Neuronal stem cell (in vitro differentiated cells): Measurements from ENCODE around the gene RPL34.

Experiments
- DNase-seq: peaks from one replicate; pipeline ENCODE4 v3.0.0-alpha.2; 2013; ENCODE audit warnings: low spot score
- H2AFZ ChIP-seq: one replicate; pipeline ENCODE4 v1.6.1; 2013; ENCODE audit warnings: mild to moderate bottlenecking, low read length, inconsistent platforms
- H2AK5ac ChIP-seq: 2 replicates; pipeline ENCODE4 v1.6.1; 2013; ENCODE audit warnings: low read depth, mild to moderate bottlenecking, inconsistent platforms, low read length, moderate library complexity, mixed read lengths
- H2BK120ac ChIP-seq: 2 replicates; pipeline ENCODE4 v1.6.1; 2013; ENCODE audit warnings: low read depth, mild to moderate bottlenecking, inconsistent platforms, low read length, moderate library complexity, mixed read lengths
- H2BK12ac ChIP-seq: one replicate; pipeline ENCODE4 v1.6.1; 2013; ENCODE audit warnings: low read length, inconsistent platforms
- H2BK15ac ChIP-seq: 2 replicates; pipeline ENCODE4 v1.6.1; 2013; ENCODE audit warnings: mild to moderate bottlenecking, low read length, inconsistent platforms, mixed read lengths
- H2BK5ac ChIP-seq: one replicate; pipeline ENCODE4 v1.6.1; 2013; ENCODE audit warnings: inconsistent platforms, mild to moderate bottlenecking, low read length, moderate library complexity
- H3K14ac ChIP-seq: one replicate; pipeline ENCODE4 v1.6.1; 2013; ENCODE audit warnings: low read length, inconsistent platforms
- H3K18ac ChIP-seq: 2 replicates; pipeline ENCODE4 v1.6.1; 2013; ENCODE audit warnings: low read length, inconsistent platforms
- H3K23ac ChIP-seq: 2 replicates; pipeline ENCODE4 v1.6.1; 2013; ENCODE audit warnings: low read depth, mild to moderate bottlenecking, mixed read lengths, low read length, inconsistent platforms; ENCODE audit not compliant: poor library complexity
- H3K27ac ChIP-seq: replicated peaks from 3 replicates; pipeline ENCODE4 v1.5.1; 2013; ENCODE audit warnings: low read length, inconsistent platforms
- H3K27me3 ChIP-seq, 3 experiments: 2 replicates each; pipeline ENCODE4 v1.6.1; 2013; ENCODE audit warnings: low read length in 3 of 3, mild to moderate bottlenecking in 2 of 3, inconsistent platforms in 1 of 3, low read depth in 1 of 3, mixed read lengths in 1 of 3, moderate library complexity in 1 of 3; ENCODE audit not compliant: control insufficient read depth in 3 of 3, insufficient read depth in 3 of 3
- H3K36me3 ChIP-seq, 2 donors: replicated peaks in 1 of 2; 2 replicates each; pipeline ENCODE4 v1.6.1; 2013; ENCODE audit warnings: low read length in 2 of 2; ENCODE audit not compliant: control insufficient read depth in 2 of 2, insufficient read depth in 2 of 2
- H3K4ac ChIP-seq: 2 replicates; pipeline ENCODE4 v1.6.1; 2013; ENCODE audit warnings: inconsistent platforms, mild to moderate bottlenecking, low read length, moderate library complexity
- H3K4me1 ChIP-seq, 2 donors: 1 replicate in 1 of 2; 2 replicates in 1 of 2; pipeline ENCODE4 v1.6.1; 2013; ENCODE audit warnings: low read length in 2 of 2, low read depth in 1 of 2; ENCODE audit not compliant: control insufficient read depth in 2 of 2, insufficient read depth in 1 of 2
- H3K4me2 ChIP-seq: one replicate; pipeline ENCODE4 v1.6.1; 2013; ENCODE audit warnings: mild to moderate bottlenecking, low read length, inconsistent platforms; ENCODE audit not compliant: insufficient read depth, poor library complexity, severe bottlenecking
- H3K4me3 ChIP-seq, 2 donors: 2 replicates each; pipeline ENCODE4 v1.5.1; 2013; ENCODE audit warnings: low read length in 2 of 2, mild to moderate bottlenecking in 2 of 2, inconsistent platforms in 1 of 2, moderate library complexity in 1 of 2
- H3K79me1 ChIP-seq: one replicate; pipeline ENCODE4 v1.6.1; 2013; ENCODE audit warnings: low read depth, mild to moderate bottlenecking, inconsistent platforms, low read length, moderate library complexity
- H3K9ac ChIP-seq: one replicate; pipeline ENCODE4 v1.6.1; 2013; ENCODE audit warnings: mild to moderate bottlenecking, low read depth, low read length, inconsistent platforms; ENCODE audit not compliant: poor library complexity
- H3K9me3 ChIP-seq, 2 donors: replicated peaks in 1 of 2; 2 replicates each; pipeline versions ENCODE3 to v1.6.1; 2013; ENCODE audit warnings: low read length in 2 of 2, mild to moderate bottlenecking in 2 of 2, inconsistent platforms in 1 of 2, low read depth in 1 of 2, mixed read lengths in 1 of 2, moderate library complexity in 1 of 2; ENCODE audit not compliant: control insufficient read depth in 2 of 2, insufficient read depth in 1 of 2
- H4K8ac ChIP-seq: one replicate; pipeline ENCODE4 v1.6.1; 2013; ENCODE audit warnings: low read depth, mild to moderate bottlenecking, inconsistent platforms, low read length, moderate library complexity
- H4K91ac ChIP-seq: one replicate; pipeline ENCODE4 v1.6.1; 2013; ENCODE audit warnings: low read length, low read depth, mild to moderate bottlenecking, inconsistent platforms; ENCODE audit not compliant: poor library complexity
- WGBS, 2 donors: extraction: QIAGEN DNeasy Blood & Tissue Kit; methylation state at CpG; one replicate each; pipeline ENCODE4 v1.1.7; 2013; ENCODE audit warnings: missing lambda C conversion rate in 2 of 2, mixed read lengths in 1 of 2; ENCODE audit not compliant: insufficient read length in 2 of 2, insufficient replicate concordance in 1 of 2; ENCODE audit errors: extremely low coverage in 2 of 2; 5-methylcytosine and 5-hydroxymethylcytosine counted together

Gene RPL34

GRCh38 chr4:108586778-108587177 lies 33.6 kb upstream of the RPL34 start:
- Histone ChIP-seq H3K14ac (no peak overlapping the region), H3K4me3 (no peak overlapping the region), H3K18ac (no peak overlapping the region)

GRCh38 chr4:108588878-108589277 lies 31.5 kb upstream of the RPL34 start:
- no peak overlapping the region for H3K18ac ChIP-seq

More at GRCh38 chr4:108586778-108587177, 33.6 kb upstream of the RPL34 start:
- no peak overlapping the region for H3K27ac ChIP-seq
- DNase-seq, result no peak
- no peak overlapping the region for H4K8ac ChIP-seq
- H3K4me2 ChIP-seq, result no peak overlapping the region
- peaks cover 0 to 3% of the 10 kb centered on the region in 2 donors for H3K4me1 ChIP-seq
- H2AK5ac ChIP-seq, result no peak overlapping the region
- H2BK5ac ChIP-seq, result no peak overlapping the region
- H3K9ac ChIP-seq, result no peak overlapping the region
- no peak overlapping the region for H4K91ac ChIP-seq
- no peak overlapping the region for H3K4ac ChIP-seq
- no peaks in the 10 kb centered on the region for H3K9me3 ChIP-seq
- H3K36me3 ChIP-seq, result no peaks in the 10 kb centered on the region
- H2BK120ac ChIP-seq, result no peak overlapping the region
- H3K23ac ChIP-seq, result no peak overlapping the region
- H2AFZ ChIP-seq, result no peak overlapping the region
- H2BK15ac ChIP-seq, result no peak overlapping the region
- no peaks in the 10 kb centered on the region for H3K27me3 ChIP-seq
- no peaks in the 10 kb centered on the region for H3K79me1 ChIP-seq
- WGBS, 2 donors, result no CpG with 5 or more reads among the region's 3 CpGs
- H2BK12ac ChIP-seq, result no peak overlapping the region

GRCh38 chr4:108589961-108590360 lies 30.4 kb upstream of the RPL34 start:
- Histone ChIP-seq H2BK15ac (no peak overlapping the region), H3K9me3 (no peaks in the 10 kb centered on the region), H2BK5ac (no peak overlapping the region), H3K27me3 (no peaks in the 10 kb centered on the region), H3K36me3 (no peaks in the 10 kb centered on the region), H2AK5ac (no peak overlapping the region), H3K79me1 (no peaks in the 10 kb centered on the region), H3K4me1 (peaks cover 0 to 3% of the 10 kb centered on the region in 2 donors), H3K14ac (no peak overlapping the region), H3K4me3 (no peak overlapping the region), H2BK120ac (no peak overlapping the region), H3K9ac (no peak overlapping the region), H3K23ac (no peak overlapping the region), H3K18ac (no peak overlapping the region), H2AFZ (no peak overlapping the region), H3K4ac (no peak overlapping the region), H4K91ac (no peak overlapping the region), H3K27ac (no peak overlapping the region), H4K8ac (no peak overlapping the region), H3K4me2 (no peak overlapping the region), H2BK12ac (no peak overlapping the region)
- WGBS, 2 donors, result no CpG with 5 or more reads among the region's 2 CpGs
- DNase-seq, result no peak

More at GRCh38 chr4:108588878-108589277, 31.5 kb upstream of the RPL34 start:
- Histone ChIP-seq H3K4ac (no peak overlapping the region), H3K36me3 (no peaks in the 10 kb centered on the region), H4K8ac (no peak overlapping the region), H2BK5ac (no peak overlapping the region), H3K9me3 (no peaks in the 10 kb centered on the region), H3K4me3 (no peak overlapping the region), H3K4me2 (no peak overlapping the region), H3K27me3 (no peaks in the 10 kb centered on the region), H2BK120ac (no peak overlapping the region), H2BK15ac (no peak overlapping the region), H3K14ac (no peak overlapping the region), H3K9ac (no peak overlapping the region), H2AFZ (no peak overlapping the region), H3K4me1 (peaks cover 0 to 3% of the 10 kb centered on the region in 2 donors), H2AK5ac (no peak overlapping the region), H3K79me1 (no peaks in the 10 kb centered on the region), H2BK12ac (no peak overlapping the region), H3K27ac (no peak overlapping the region), H3K23ac (no peak overlapping the region), H4K91ac (no peak overlapping the region)
- DNase-seq, result no peak
- no CpG with 5 or more reads among the region's 1 CpG for WGBS, 2 donors

- Histone ChIP-seq H3K4me1 (peaks cover 0 to 3% of the 10 kb centered on the region in 2 donors), H3K23ac (no peak overlapping the region), H3K4ac (no peak overlapping the region), H2AK5ac (no peak overlapping the region), H4K91ac (no peak overlapping the region), H3K4me3 (no peak overlapping the region), H2BK12ac (no peak overlapping the region), H2BK5ac (no peak overlapping the region), H2AFZ (no peak overlapping the region), H3K36me3 (no peaks in the 10 kb centered on the region), H3K4me2 (no peak overlapping the region), H3K14ac (no peak overlapping the region), H3K9ac (no peak overlapping the region), H4K8ac (no peak overlapping the region), H3K27me3 (no peaks in the 10 kb centered on the region), H3K79me1 (no peaks in the 10 kb centered on the region), H2BK15ac (no peak overlapping the region), H3K27ac (no peak overlapping the region), H3K9me3 (no peaks in the 10 kb centered on the region), H2BK120ac (no peak overlapping the region), H3K18ac (no peak overlapping the region)
- no CpG with 5 or more reads among the region's 1 CpG for WGBS, 2 donors
- no peak for DNase-seq
Measured at GRCh38 chr4:108590776-108591175, 29.6 kb upstream of the RPL34 start.
